HEK293 (cell line): ENCODE data around the gene GPT2.

Source experiments
- FEZF1 ChIP-seq: fragments of 450-650 bp; formaldehyde crosslinking; IDR thresholded peaks from 2 replicates; pipeline ENCODE4 v1.5.1; 2016; ENCODE audit warnings: missing biosample characterization, missing genetic modification characterization
- HOXA7 ChIP-seq: sonication (generic); formaldehyde crosslinking; IDR thresholded peaks from 2 replicates; pipeline ENCODE4 v1.8.1; 2022; ENCODE audit warnings: missing genetic modification reagents, borderline replicate concordance
- ZNF169 ChIP-seq: fragments of 450-650 bp; formaldehyde crosslinking; IDR thresholded peaks from 2 replicates; pipeline ENCODE4 v1.5.1; 2016; ENCODE audit warnings: missing biosample characterization, missing genetic modification characterization
- TF ChIP-seq, protein P1 (sequence below): fragments of 450-650 bp; formaldehyde crosslinking; IDR thresholded peaks from 2 replicates; pipeline ENCODE4 v1.5.1; 2016; ENCODE audit warnings: missing biosample characterization, missing genetic modification characterization
- TF ChIP-seq, protein P2 (sequence below): fragments of 450-650 bp; IDR thresholded peaks from 2 replicates; pipeline ENCODE4 v1.5.1; 2018; ENCODE audit warnings: missing biosample characterization, mild to moderate bottlenecking, missing genetic modification characterization
- TF ChIP-seq, protein P3 (sequence below): fragments of 450-650 bp; formaldehyde crosslinking; IDR thresholded peaks from 2 replicates; pipeline ENCODE4 v1.5.1; 2016; ENCODE audit warnings: missing biosample characterization, missing genetic modification characterization

DNA sequence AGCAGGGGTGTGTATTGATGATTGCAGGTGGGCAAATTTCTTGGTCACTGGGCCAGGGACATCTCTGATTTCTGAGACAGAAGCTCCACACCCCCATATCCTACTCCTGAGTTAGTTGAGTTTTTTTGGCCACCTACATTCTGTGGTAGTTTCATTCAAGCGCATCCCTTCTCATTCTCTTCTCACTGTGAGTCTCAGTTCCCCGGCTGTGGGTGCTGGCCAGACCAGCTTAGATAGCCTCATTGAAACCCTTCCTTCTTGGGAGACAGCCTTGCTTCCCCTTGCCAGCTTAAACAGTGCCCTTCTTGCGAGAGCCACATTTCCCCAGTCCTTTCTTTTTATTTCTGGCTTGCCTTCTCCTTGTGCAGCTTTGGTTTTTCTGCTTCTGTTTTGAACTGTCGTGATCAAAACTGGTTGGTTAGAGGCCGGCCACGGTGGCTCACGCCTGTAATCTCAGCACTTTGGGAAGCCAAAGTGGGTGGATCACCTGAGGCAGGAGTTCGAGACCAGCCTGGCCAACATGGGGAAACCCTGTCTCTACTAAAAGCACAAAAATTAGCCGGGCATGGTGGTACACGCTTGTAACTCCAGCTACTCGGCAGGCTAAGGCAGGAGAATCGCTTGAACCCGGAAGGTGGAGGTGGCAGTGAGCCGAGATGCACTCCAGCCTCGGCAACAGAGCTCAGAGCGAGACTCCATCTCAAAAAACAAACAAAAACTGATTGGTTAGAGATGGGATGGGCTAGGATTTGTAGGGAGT, 2.8 kb downstream of the GPT2 start:
- TF ChIP-seq ZNF169 (no peak), FEZF1 (tag by site-specific recombination) (no peak), HOXA7 (CRISPR knock-in tag) (no peak)
- TF ChIP-seq, protein P1, sequence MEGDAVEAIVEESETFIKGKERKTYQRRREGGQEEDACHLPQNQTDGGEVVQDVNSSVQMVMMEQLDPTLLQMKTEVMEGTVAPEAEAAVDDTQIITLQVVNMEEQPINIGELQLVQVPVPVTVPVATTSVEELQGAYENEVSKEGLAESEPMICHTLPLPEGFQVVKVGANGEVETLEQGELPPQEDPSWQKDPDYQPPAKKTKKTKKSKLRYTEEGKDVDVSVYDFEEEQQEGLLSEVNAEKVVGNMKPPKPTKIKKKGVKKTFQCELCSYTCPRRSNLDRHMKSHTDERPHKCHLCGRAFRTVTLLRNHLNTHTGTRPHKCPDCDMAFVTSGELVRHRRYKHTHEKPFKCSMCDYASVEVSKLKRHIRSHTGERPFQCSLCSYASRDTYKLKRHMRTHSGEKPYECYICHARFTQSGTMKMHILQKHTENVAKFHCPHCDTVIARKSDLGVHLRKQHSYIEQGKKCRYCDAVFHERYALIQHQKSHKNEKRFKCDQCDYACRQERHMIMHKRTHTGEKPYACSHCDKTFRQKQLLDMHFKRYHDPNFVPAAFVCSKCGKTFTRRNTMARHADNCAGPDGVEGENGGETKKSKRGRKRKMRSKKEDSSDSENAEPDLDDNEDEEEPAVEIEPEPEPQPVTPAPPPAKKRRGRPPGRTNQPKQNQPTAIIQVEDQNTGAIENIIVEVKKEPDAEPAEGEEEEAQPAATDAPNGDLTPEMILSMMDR (tag by site-specific recombination), result no peak
- TF ChIP-seq, protein P2, sequence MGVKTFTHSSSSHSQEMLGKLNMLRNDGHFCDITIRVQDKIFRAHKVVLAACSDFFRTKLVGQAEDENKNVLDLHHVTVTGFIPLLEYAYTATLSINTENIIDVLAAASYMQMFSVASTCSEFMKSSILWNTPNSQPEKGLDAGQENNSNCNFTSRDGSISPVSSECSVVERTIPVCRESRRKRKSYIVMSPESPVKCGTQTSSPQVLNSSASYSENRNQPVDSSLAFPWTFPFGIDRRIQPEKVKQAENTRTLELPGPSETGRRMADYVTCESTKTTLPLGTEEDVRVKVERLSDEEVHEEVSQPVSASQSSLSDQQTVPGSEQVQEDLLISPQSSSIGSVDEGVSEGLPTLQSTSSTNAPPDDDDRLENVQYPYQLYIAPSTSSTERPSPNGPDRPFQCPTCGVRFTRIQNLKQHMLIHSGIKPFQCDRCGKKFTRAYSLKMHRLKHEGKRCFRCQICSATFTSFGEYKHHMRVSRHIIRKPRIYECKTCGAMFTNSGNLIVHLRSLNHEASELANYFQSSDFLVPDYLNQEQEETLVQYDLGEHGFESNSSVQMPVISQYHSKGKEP (tag by site-specific recombination), result no peak
- TF ChIP-seq, protein P3, sequence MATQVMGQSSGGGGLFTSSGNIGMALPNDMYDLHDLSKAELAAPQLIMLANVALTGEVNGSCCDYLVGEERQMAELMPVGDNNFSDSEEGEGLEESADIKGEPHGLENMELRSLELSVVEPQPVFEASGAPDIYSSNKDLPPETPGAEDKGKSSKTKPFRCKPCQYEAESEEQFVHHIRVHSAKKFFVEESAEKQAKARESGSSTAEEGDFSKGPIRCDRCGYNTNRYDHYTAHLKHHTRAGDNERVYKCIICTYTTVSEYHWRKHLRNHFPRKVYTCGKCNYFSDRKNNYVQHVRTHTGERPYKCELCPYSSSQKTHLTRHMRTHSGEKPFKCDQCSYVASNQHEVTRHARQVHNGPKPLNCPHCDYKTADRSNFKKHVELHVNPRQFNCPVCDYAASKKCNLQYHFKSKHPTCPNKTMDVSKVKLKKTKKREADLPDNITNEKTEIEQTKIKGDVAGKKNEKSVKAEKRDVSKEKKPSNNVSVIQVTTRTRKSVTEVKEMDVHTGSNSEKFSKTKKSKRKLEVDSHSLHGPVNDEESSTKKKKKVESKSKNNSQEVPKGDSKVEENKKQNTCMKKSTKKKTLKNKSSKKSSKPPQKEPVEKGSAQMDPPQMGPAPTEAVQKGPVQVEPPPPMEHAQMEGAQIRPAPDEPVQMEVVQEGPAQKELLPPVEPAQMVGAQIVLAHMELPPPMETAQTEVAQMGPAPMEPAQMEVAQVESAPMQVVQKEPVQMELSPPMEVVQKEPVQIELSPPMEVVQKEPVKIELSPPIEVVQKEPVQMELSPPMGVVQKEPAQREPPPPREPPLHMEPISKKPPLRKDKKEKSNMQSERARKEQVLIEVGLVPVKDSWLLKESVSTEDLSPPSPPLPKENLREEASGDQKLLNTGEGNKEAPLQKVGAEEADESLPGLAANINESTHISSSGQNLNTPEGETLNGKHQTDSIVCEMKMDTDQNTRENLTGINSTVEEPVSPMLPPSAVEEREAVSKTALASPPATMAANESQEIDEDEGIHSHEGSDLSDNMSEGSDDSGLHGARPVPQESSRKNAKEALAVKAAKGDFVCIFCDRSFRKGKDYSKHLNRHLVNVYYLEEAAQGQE, result no peak
